Glutamatergic neuron (in vitro differentiated cells): ENCODE data around the gene MLC1. TPM values are rescaled to one million over a fixed set of nuclear protein-coding genes. Genes with fewer than 3 reads are reported as not detected.

Experiments used
- DNase-seq: peaks from one replicate; pipeline ENCODE4 v3.0.0; 2022
- H3K27ac Mint-ChIP-seq: one replicate; pipeline ENCODE4 v1.8.0; 2020; ENCODE audit warnings: mild to moderate bottlenecking, mixed read lengths, inconsistent platforms; ENCODE audit not compliant: unreplicated experiment
- H3K27me3 Mint-ChIP-seq: one replicate; pipeline ENCODE4 v1.8.0; 2020; ENCODE audit warnings: mild to moderate bottlenecking, moderate library complexity, mixed read lengths, inconsistent platforms; ENCODE audit not compliant: unreplicated experiment
- H3K36me3 Mint-ChIP-seq: one replicate; pipeline ENCODE4 v1.8.0; 2020; ENCODE audit warnings: mild to moderate bottlenecking, mixed read lengths, inconsistent platforms; ENCODE audit not compliant: unreplicated experiment
- H3K4me1 Mint-ChIP-seq: one replicate; pipeline ENCODE4 v1.8.0; 2020; ENCODE audit warnings: mild to moderate bottlenecking, low read depth, mixed read lengths, inconsistent platforms; ENCODE audit not compliant: unreplicated experiment
- H3K4me3 Mint-ChIP-seq: one replicate; pipeline ENCODE4 v1.8.0; 2020; ENCODE audit warnings: mild to moderate bottlenecking, mixed read lengths, inconsistent platforms; ENCODE audit not compliant: unreplicated experiment
- H3K9me3 Mint-ChIP-seq: one replicate; pipeline ENCODE4 v1.8.0; 2020; ENCODE audit warnings: mild to moderate bottlenecking, moderate library complexity, mixed read lengths, inconsistent platforms; ENCODE audit not compliant: unreplicated experiment
- total RNA-seq: library from RNA; stranded (reverse); fragmentation: NEBNext Ultra II Directional; extraction: Animal tissue kit (Norgen Biotek cat#: 25700); gene quantifications from one replicate; pipeline ENCODE4 v1.2.1, GENCODE V29; 2021; ENCODE audit not compliant: unreplicated experiment
- TF ChIP-seq, protein P1 (sequence below): fragments of 200-600 bp; sonication (generic); IDR thresholded peaks from one replicate; pipeline ENCODE4 v1.5.0; 2021; ENCODE audit not compliant: partially characterized antibody, unreplicated experiment

The MLC1 gene
- total RNA-seq, 1 donor from 2014 or later: not detected

DNA sequence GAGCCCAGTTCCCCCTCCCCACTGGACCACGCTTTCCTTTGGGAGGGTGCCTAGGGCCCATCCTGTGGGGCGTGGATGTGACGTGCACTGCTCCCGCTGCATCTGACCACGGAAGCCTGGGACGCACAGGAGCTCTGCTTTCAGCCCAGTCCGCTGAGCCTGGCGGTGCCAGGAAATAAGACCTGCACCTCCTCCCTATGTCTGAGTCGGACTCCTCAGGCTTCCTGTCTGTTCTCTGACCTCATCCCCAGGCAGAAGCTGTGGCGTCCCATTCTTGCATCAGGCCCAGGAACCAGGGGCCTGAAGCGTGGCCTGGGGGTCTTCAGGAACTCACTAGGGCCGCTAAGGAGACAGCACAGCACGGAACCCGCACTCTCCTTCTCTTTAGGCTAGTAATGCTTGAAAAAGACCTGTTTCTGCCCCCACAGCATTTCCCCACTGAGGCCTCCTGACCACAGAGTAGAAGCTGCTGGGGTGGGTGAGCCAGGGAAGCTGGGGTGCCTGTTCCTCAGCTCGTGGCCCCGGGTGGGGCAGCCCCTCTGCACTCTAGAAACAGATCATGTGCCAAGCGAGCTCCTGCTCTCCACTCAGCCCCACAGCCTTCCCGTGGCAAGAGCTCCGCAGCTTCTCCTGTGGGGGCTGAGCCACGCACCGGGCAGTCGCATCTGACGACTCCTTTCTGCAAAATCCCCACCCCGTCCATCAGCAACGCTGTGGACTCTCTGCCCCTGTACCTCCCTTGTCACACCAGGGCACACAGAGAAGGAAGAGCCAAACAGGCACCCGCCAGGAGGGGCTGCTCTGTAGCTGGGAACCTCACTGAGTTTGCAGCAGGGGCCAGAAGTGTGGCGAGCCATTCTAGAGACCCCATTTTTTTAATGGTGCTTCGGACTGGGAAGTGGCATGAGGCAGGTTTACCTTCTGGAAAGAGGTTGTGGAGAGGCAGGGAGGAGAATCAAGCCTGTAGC, 27.2 kb upstream of the MLC1 start:
- Mint-ChIP-seq H3K27me3 (no peaks in the 10 kb centered on the region), H3K4me1 (no peaks in the 10 kb centered on the region), H3K4me3 (no peak overlapping the region), H3K27ac (no peak overlapping the region), H3K9me3 (peaks cover 1% of the 10 kb centered on the region), H3K36me3 (no peaks in the 10 kb centered on the region)
- TF ChIP-seq, protein P1, sequence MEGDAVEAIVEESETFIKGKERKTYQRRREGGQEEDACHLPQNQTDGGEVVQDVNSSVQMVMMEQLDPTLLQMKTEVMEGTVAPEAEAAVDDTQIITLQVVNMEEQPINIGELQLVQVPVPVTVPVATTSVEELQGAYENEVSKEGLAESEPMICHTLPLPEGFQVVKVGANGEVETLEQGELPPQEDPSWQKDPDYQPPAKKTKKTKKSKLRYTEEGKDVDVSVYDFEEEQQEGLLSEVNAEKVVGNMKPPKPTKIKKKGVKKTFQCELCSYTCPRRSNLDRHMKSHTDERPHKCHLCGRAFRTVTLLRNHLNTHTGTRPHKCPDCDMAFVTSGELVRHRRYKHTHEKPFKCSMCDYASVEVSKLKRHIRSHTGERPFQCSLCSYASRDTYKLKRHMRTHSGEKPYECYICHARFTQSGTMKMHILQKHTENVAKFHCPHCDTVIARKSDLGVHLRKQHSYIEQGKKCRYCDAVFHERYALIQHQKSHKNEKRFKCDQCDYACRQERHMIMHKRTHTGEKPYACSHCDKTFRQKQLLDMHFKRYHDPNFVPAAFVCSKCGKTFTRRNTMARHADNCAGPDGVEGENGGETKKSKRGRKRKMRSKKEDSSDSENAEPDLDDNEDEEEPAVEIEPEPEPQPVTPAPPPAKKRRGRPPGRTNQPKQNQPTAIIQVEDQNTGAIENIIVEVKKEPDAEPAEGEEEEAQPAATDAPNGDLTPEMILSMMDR: no peak
- DNase-seq: no peak

DNA sequence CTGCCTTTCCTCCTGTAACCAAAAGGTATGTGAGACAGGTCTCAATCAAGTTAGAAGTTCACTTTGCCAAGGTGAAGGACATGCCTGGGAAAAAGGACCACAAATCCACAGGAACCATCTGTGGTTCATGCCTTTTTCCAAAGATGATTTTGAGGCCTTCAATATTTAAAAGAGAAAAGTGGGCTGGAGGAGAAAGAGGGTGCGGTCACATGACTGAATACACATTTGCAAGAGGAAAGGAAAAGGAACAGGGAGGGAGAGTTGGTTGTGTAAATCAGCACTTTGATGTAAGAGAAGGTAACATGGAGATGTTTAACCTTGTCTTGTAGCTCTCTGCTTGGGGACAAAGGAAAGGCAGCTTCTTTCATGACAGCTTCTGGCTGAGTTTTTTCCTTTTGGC, 25.8 kb upstream of the MLC1 start:
- DNase-seq: no peak
- TF ChIP-seq, protein P1: no peak
- H3K9me3 Mint-ChIP-seq: no peaks in the 10 kb centered on the region

GRCh38 chr22:50107529-50107928, 22.3 kb upstream of the MLC1 start:
- no peaks in the 10 kb centered on the region for H3K36me3 Mint-ChIP-seq
- H3K27me3 Mint-ChIP-seq: no peaks in the 10 kb centered on the region
- H3K4me3 Mint-ChIP-seq: no peak overlapping the region
- H3K4me1 Mint-ChIP-seq: no peaks in the 10 kb centered on the region
- peaks cover 2% of the 10 kb centered on the region for H3K9me3 Mint-ChIP-seq
- H3K27ac Mint-ChIP-seq: no peak overlapping the region
- TF ChIP-seq, protein P1: no peak
- DNase-seq: no peak

More for the DNA sequence above, 25.8 kb upstream of the MLC1 start:
- no peak overlapping the region for H3K27ac Mint-ChIP-seq
- H3K4me1 Mint-ChIP-seq: no peaks in the 10 kb centered on the region
- H3K27me3 Mint-ChIP-seq: no peaks in the 10 kb centered on the region
- no peak overlapping the region for H3K4me3 Mint-ChIP-seq
- H3K36me3 Mint-ChIP-seq: no peaks in the 10 kb centered on the region

GRCh38 chr22:50105208-50106100, 20.2 kb upstream of the MLC1 start:
- Mint-ChIP-seq H3K36me3 (no peaks in the 10 kb centered on the region), H3K9me3 (peaks cover 2% of the 10 kb centered on the region), H3K4me3 (no peak overlapping the region), H3K27me3 (no peaks in the 10 kb centered on the region), H3K4me1 (no peaks in the 10 kb centered on the region), H3K27ac (no peak overlapping the region)
- TF ChIP-seq, protein P1: no peak
- DNase-seq: no peak
